ENCODE data around the gene MYO6.

- TF ChIP-seq CTCF (conservative IDR thresholded peaks at IDR 0.05 in 1 of 2, IDR thresholded peaks at IDR 0.05 in 1 of 2; ENCODE audit: extremely low read depth in 1 of 2, insufficient read depth in 1 of 2, low read depth in 1 of 2, low read length in 2 of 2): no peak
- TF ChIP-seq EZH2 (IDR thresholded peaks at IDR 0.05; ENCODE audit: borderline replicate concordance, low read length): no peak
Observed at GRCh38 chr6:75760320-75760719, 11.3 kb downstream of the MYO6 start.

Measured in mammary epithelial cell (primary cell).